ENCODE results near the gene NXPH4. TPM values are rescaled to one million over a fixed set of nuclear protein-coding genes. Genes with fewer than 3 reads are reported as not detected.

The NXPH4 gene
- total RNA-seq, 1 donor from 2014 or later, result 0.53 TPM

- Histone ChIP-seq H3K27me3 (ENCODE audit: control insufficient read depth, insufficient read depth, low read length) (peaks cover 6% of the 10 kb centered on the region), H3K4me3 (ENCODE audit: low read depth, low read length) (no peak overlapping the region), H3K36me3 (ENCODE audit: control insufficient read depth, insufficient read depth, low read length) (no peaks in the 10 kb centered on the region)
- FAIRE-seq, result no peak
- DNase-seq (ENCODE audit: low read depth), result no peak
- no peak for TF ChIP-seq CTCF (IDR thresholded peaks at IDR 0.05; ENCODE audit: insufficient read depth, low read length, severe bottlenecking)
Measured at GRCh38 chr12:57241402-57242310, 25.1 kb downstream of the NXPH4 start.

GRCh38 chr12:57242329-57242690 is 25.7 kb downstream of the NXPH4 start:
- Histone ChIP-seq H3K4me3 (ENCODE audit: low read depth, low read length) (no peak overlapping the region), H3K27me3 (ENCODE audit: control insufficient read depth, insufficient read depth, low read length) (peaks cover 6% of the 10 kb centered on the region), H3K36me3 (ENCODE audit: control insufficient read depth, insufficient read depth, low read length) (no peaks in the 10 kb centered on the region)
- DNase-seq (ENCODE audit: low read depth), result no peak
- FAIRE-seq, result no peak
- no peak for TF ChIP-seq CTCF (IDR thresholded peaks at IDR 0.05; ENCODE audit: insufficient read depth, low read length, severe bottlenecking)

GRCh38 chr12:57242691-57243454 is 26.3 kb downstream of the NXPH4 start:
- H3K27me3 ChIP-seq (ENCODE audit: control insufficient read depth, insufficient read depth, low read length), result peaks cover 6% of the 10 kb centered on the region
- peak; percentile 42 for DNase-seq (ENCODE audit: low read depth)
- no peak for FAIRE-seq
- peak overlapping the region; percentile 35 for H3K4me3 ChIP-seq (ENCODE audit: low read depth, low read length)
- H3K36me3 ChIP-seq (ENCODE audit: control insufficient read depth, insufficient read depth, low read length), result no peaks in the 10 kb centered on the region
- TF ChIP-seq CTCF (IDR thresholded peaks at IDR 0.05; ENCODE audit: insufficient read depth, low read length, severe bottlenecking), result peak; percentile 73

- Histone ChIP-seq H3K4me3 (ENCODE audit: low read depth, low read length) (peak overlapping the region; percentile 35), H3K27me3 (ENCODE audit: control insufficient read depth, insufficient read depth, low read length) (peaks cover 6% of the 10 kb centered on the region), H3K36me3 (ENCODE audit: control insufficient read depth, insufficient read depth, low read length) (no peaks in the 10 kb centered on the region)
- FAIRE-seq (no peak), DNase-seq (ENCODE audit: low read depth) (peak; percentile 57)
- TF ChIP-seq CTCF (IDR thresholded peaks at IDR 0.05; ENCODE audit: insufficient read depth, low read length, severe bottlenecking), result peak; percentile 79
Measured at GRCh38 chr12:57243521-57244311, 27.1 kb downstream of the NXPH4 start.

GRCh38 chr12:57244312-57244696 is 27.7 kb downstream of the NXPH4 start:
- Histone ChIP-seq H3K36me3 (ENCODE audit: control insufficient read depth, insufficient read depth, low read length) (no peaks in the 10 kb centered on the region), H3K4me3 (ENCODE audit: low read depth, low read length) (no peak overlapping the region), H3K27me3 (ENCODE audit: control insufficient read depth, insufficient read depth, low read length) (peaks cover 6% of the 10 kb centered on the region)
- FAIRE-seq, result no peak
- TF ChIP-seq CTCF (IDR thresholded peaks at IDR 0.05; ENCODE audit: insufficient read depth, low read length, severe bottlenecking), result no peak
- no peak for DNase-seq (ENCODE audit: low read depth)

Data from bronchial epithelial cell (primary cell).